NCI-H82 treated with DMSO at 0.1 percent for 48 hours (cell line): ENCODE measurements around the gene NEURL1B.
"Not testable (repeated sequence)": the region's sequence is repeated elsewhere in the genome, so short reads cannot be mapped to it uniquely, and the experiment has no call there.

Experiments
- DNase-seq: peaks from one replicate; lab custom pipeline; 2025; ENCODE audit not compliant: unreplicated experiment; lab: John Stamatoyannopoulos, UW

Gene NEURL1B

GRCh38 chr5:172640822-172641358, at the start of gene NEURL1B:
Gene NEURL1B, plus strand, starts transcription at chr5:172641263. Its CDS starts 144 bp downstream, at chr5:172641407.
- no peak for DNase-seq

- no peak for DNase-seq
Observed at GRCh38 chr5:172591636-172592035, 49.4 kb upstream of the NEURL1B start.

GRCh38 chr5:172592881-172593280, 48.2 kb upstream of the NEURL1B start:
- no peak for DNase-seq

GRCh38 chr5:172593306-172593705, 47.8 kb upstream of the NEURL1B start:
- no peak for DNase-seq

- DNase-seq, result no peak
Observed at GRCh38 chr5:172593721-172594235, 47.3 kb upstream of the NEURL1B start.

GRCh38 chr5:172594431-172594830, 46.6 kb upstream of the NEURL1B start:
- no peak for DNase-seq

- no peak for DNase-seq
Observed at GRCh38 chr5:172594867-172595466, 46.1 kb upstream of the NEURL1B start.

GRCh38 chr5:172595596-172596455, 45.2 kb upstream of the NEURL1B start:
- DNase-seq, result no peak

- no peak for DNase-seq
Observed at GRCh38 chr5:172596638-172597231, 44.3 kb upstream of the NEURL1B start.

- no peak for DNase-seq
Observed at GRCh38 chr5:172597755-172598155, 43.3 kb upstream of the NEURL1B start.

- DNase-seq, result no peak
Observed at GRCh38 chr5:172598251-172599203, 42.5 kb upstream of the NEURL1B start.

- DNase-seq, result no peak
Observed at GRCh38 chr5:172599204-172599567, 41.9 kb upstream of the NEURL1B start.

- DNase-seq, result no peak
Observed at GRCh38 chr5:172600571-172600970, 40.5 kb upstream of the NEURL1B start.

- not testable (repeated sequence) for DNase-seq
Observed at GRCh38 chr5:172601576-172601975, 39.5 kb upstream of the NEURL1B start.

- DNase-seq, result no peak
Observed at GRCh38 chr5:172602783-172603231, 38.3 kb upstream of the NEURL1B start.

- no peak for DNase-seq
Observed at GRCh38 chr5:172603251-172603806, 37.7 kb upstream of the NEURL1B start.

- DNase-seq, result no peak
Observed at GRCh38 chr5:172605466-172605865, 35.6 kb upstream of the NEURL1B start.

- DNase-seq, result no peak
Observed at GRCh38 chr5:172606156-172606785, 34.8 kb upstream of the NEURL1B start.

- no peak for DNase-seq
Observed at GRCh38 chr5:172607213-172607793, 33.8 kb upstream of the NEURL1B start.
